Activated CD4-positive, alpha-beta T cell treated with anti-CD3 and anti-CD28 coated beads, Interleukin-2, amount 50 U/mL, for 16 hours (primary cell): ENCODE results near the gene ADPRM.
A peak's percentile ranks its signal among the peaks of the same experiment; 100 is the strongest.
"Not testable (repeated sequence)": the region's sequence is repeated elsewhere in the genome, so short reads cannot be mapped to it uniquely, and the experiment has no call there.

Experiments used
- DNase-seq: peaks from one replicate; pipeline ENCODE4 v3.0.0-alpha.2; 2020

ADPRM gene

DNA sequence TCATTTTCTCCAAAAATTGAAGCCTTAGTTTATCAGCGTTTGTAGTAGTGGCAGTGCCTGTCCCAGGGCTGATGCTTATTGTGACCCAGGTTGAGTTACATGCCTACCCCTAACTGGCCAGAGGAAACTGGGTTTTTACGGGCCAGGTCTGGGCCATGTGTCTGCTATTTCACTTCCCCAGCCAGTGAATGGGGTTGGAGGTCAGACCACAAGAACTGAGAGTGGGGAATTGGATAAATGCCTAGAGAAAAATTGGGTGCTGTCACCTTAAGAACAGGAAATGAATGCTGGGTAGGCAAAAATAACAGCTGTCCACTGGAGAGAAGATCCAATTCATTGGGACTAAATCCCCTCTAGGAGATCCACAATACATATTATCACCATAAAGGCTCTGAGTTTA, 5.2 kb downstream of the ADPRM start:
- DNase-seq, result no peak

DNA sequence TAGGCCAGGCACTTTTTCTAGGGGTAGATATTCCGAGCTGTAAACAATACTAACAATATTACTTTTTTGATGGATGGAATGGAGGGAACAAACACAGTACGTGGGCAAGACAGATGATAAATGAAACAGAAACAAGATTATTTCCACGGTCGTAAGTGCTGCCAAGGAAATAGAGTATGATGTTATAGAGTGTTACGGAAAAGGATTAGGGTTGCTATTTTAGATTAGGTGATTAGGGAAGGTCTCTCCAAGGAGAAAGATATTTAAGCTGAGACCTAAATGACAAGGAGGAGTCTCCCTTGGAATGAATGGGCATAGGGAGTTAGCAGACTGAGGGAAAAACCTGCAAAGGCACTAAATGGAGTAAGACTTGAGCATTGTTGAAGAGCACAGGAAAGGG, 8.3 kb downstream of the ADPRM start:
- DNase-seq, result no peak

GRCh38 chr17:10713318-10713717, 15.9 kb downstream of the ADPRM start:
- no peak for DNase-seq

GRCh38 chr17:10716218-10716617, 18.8 kb downstream of the ADPRM start:
- no peak for DNase-seq

DNA sequence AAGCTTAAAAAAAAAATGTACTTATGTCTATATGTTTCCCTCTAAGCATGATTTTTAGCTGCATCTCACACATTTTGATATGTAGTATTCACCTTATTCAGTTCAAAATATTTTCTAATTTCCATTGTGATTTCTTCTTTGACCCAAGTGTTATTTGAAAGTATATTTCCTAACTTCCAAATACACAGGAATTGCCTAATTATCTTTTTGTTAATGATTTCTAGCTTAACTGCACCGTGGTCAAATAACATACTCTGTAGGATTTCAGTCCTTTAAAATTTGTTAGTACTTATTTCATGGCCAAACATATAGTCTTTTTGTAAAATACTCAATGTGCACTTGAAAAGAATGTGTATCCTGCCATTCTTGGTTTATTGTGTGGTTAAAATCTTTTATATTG, 21.2 kb downstream of the ADPRM start:
- DNase-seq, result no peak

- DNase-seq, result no peak
Observed at GRCh38 chr17:10724546-10725195, 27.3 kb downstream of the ADPRM start.

DNA sequence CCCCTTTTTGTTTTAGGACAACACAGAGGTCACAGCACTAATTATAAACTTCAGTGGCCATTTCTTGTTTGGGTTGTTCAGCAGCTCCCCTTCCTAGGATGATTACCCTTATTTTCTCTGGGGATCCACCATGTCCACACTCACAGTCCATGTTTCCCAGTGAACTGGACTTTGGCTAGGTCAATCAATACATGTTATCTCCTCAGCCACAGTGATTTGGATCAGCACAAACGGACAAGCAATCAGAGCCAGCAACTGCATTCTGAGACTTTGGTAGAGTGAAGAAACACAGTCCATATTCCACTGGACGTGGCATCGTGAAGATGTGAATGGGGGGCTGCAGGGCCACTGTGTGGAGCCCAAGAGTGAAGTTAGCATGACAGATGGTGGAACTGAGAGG, 27.9 kb downstream of the ADPRM start:
- DNase-seq, result no peak

DNA sequence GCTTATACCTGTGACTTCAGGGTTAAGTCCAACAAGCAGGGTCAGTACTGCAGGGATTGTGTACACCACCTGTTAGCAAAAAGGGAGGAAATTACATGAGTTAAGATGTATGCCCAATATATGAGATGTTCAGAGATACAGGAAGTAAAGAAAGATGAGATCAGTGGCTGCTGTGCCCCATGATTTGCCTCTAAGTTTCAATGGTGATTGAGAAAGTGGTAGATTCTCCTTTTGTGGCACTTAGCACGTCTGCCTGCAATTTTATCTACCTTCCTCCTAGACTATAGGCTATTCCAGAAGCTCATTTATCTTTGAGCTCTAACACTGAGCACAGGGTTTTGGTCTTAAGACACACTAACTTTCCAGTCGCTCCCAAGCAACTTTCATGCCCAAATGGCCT, 28.8 kb downstream of the ADPRM start:
- no peak for DNase-seq

- DNase-seq, result peak; percentile 63
Observed at GRCh38 chr17:10727192-10727591, 29.8 kb downstream of the ADPRM start.

DNA sequence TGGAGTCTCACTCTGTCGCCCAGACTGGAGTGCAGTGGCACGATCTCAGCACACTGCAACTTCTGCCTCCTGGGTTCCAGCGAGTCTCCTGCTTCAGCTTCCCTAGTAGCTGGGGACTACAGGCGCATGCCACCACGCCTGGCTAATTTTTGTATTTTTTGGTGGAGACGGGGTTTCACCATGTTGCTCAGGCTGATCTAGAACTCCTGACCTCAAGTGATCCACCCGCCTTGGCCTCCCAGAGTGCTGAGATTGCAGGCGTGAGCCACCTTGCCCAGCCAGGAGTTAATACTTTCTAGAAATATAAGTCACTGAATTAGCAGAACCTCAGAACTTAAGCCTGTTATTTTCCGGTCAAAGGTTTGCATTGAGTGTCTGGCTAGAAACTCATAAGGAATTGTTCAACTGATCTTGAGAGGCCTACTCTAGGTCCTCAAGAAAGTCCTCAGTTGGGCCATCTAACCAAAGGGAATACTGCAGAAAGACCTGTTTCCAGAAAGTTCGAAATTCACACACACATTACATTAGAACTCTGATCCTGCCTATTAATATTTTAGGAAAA, 31.0 kb downstream of the ADPRM start:
- no peak for DNase-seq

DNA sequence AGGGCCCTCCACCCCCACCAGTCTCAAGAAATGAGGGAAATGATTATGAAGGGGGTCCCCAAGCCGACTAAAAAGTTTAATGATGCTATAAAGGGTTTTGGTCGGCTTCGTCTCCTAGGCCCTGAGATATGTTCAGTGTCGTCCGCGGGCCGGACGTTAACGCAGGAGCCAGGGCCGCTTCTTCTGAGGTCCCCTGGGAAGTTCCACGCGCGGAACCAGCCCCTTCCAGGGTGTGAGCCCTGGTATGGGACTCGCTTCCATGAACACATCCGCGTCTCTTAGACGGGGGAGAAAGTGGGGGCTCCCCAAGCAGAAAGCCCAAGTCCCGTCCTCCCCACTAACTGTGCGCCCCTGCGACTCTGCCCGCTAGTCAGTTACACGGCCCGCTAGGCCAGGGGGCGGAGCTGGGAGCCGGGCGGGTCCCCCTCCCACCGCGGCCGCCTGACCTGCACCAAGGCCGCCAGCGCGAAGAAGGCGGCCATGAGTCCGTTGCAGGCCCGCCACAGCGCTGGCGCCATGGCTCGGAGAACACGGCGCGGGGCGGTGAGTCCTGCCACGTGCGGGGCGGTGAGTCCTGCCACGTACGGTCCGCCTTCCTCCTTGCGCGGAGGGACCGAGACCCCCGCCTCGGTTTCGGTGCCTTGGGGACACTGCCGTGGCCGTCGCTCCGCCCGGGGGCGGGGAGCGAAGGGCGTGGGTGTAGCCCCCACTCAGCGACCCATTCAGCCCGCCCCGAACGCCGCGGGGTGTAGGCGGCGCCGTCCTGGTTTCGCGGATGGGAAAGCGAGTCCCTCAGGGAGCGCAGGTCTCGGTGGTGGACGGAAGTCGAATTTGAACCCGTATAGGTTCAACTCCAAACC, 32.2 kb downstream of the ADPRM start, which contains the start of gene TMEM220:
Gene TMEM220, minus strand, starts transcription at position 690 of the 860 bp plus-strand sequence. Its CDS starts 172 bp downstream, at position 518.
- DNase-seq, result peak; percentile 25

DNA sequence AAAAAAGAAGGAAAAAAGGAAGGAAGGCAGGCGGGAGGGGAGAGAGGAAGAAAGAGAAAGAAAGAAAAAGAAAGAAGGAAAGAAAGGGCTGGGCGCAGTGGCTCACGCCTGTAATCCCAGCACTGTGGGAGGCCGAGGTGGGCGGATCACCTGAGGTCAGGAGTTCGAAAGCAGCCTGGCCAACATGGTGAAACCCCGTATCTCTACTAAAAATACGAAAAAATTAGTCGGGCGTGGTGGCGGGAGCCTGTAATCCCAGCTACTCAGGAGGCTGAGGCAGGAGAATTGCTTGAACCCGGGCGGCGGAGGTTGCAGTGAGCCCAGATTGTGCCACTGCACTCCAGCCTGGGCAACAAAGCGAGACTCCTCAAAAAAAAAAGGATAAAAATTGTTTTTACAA, 32.9 kb downstream of the ADPRM start:
- not testable (repeated sequence) for DNase-seq

- no peak for DNase-seq
Observed at GRCh38 chr17:10731408-10731879, 34.0 kb downstream of the ADPRM start.

DNA sequence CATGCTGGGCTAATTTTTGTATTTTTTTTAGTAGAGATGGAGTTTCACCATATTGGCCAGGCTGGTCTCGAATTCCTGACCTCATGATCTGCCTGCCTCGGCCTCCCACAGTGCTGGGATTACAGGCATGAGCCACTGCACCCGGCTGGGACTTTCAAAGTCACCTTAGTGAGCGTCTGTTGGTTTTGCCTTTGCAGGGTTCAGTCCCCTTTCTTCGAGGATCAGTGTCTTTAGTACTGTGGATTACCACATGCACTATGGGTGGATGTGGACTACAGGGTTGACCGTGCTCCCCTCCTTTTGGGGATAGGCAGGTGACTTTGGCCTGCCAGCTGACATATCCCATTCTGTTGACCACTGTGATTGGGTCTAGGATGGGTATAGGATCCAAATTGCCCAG, 34.7 kb downstream of the ADPRM start:
- DNase-seq, result not testable (repeated sequence)

GRCh38 chr17:10733666-10734065, 36.3 kb downstream of the ADPRM start:
- no peak for DNase-seq

DNA sequence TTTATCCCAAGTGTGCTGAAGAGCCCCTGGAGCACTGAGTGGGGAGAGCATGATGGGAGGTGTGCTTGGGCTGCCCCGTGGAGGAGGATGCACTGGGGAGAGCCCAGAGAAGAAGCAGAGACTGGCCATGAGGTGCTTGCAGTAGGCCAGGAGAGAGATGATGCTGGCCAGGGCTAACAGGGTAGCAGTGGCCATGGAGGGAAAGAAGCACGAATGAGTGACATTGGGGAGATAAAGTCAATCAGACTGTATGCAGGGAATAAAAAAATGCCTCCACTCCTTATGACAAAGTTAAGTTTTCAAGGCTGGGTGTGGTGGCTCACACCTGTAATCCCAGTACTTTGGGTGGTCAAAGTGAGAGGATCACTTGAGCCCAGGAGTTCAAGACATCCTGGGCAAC, 37.9 kb downstream of the ADPRM start:
- no peak for DNase-seq

GRCh38 chr17:10735821-10736220, 38.4 kb downstream of the ADPRM start:
- DNase-seq, result no peak

DNA sequence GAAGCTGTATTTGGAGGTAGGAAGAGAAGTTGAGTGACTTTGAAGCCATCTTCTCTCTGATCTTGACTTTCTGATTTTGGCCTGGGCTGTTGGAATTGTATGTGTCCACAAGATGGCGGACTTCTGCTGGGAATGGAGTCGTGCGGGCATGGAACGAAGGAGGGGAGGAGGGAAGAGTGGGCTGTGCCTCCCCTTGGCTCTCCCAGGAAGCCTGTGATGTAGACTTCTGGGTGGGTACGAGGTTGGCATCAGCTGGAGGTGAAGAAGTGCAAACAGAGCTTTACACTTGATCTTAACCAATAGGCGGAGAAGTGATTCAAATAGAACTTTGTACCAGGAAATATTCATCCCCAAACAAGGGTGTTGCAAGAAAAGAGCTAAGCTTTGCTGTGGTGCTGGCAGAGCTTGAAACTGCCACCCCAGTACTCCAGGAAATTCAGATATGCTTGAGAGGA, 39.8 kb downstream of the ADPRM start:
- DNase-seq, result peak; percentile 44

DNA sequence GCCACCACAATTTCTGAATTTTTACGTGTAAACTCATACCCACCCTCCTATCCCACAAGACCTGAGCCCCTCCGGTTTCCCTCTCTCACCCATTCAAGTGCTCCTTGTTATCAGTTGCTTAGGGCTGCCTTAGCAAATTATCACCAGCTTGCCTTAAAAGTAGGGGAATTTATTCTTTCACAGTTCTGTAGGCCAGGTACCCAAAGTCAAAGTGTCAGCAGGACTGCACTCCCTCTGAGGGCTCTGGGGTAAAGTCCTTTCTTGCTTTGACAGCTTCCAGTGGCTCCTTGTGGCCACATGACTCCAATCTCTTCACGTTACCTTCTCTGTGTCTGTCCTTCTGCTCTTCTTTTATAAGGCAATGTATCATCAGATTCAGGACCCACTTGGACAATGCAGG, 40.3 kb downstream of the ADPRM start:
- no peak for DNase-seq

GRCh38 chr17:10738521-10739258, 41.3 kb downstream of the ADPRM start:
- no peak for DNase-seq

DNA sequence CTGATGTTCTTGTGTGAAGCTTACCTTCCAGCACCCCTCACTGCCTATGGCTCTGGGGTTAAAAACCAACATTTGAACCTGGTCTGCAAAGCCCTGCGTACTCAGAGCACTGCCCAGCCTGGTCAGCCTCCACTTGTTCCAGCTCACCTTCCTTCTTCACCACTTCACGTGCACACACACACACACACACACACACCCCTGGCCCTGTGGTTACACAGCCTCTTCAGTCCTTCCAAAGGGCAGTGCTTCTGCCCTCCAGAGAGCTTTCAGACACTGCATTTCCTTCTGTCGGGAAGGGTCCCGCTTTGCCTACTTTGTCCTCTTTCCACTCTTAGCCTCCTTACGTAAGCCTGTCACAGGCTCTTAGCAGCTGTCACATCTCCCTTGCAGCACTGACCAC, 42.0 kb downstream of the ADPRM start:
- no peak for DNase-seq

DNA sequence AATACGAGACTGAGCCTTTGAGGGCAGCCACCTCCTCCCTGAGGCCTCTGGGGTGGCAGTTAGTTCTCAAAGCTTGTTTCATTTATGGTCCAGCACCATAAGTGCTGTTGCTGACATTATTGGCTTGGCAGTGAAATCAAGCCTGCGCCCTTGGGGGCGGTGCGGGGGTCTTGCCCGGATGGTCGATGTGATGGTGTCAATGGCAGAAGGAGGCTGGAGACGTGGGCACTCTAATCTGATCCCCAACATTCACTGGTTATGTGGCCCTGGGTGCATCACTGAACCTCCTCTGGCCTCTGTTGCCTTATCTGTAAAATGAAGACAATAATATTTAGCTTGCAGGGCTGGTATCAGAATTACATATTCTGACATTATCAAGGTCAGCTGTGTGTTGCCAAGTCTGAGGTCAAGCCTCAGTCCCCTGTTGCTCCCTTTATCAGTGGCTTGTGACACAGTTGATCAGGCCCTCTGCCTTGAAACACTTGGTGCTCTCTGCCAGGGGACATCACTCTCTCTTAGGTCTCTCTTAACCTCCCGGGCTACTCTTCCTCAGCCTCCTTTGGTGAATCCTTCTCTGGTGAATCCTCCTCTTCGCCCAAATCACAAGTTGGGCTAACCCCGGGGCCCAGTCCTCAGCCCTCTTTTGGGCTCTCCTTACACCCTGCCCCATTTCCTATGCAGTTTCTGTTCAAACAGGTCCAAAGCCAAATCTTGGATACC, 44.2 kb downstream of the ADPRM start:
- DNase-seq, result no peak
